GM19193 (cell line): Measurements from ENCODE around the gene CNTNAP5.

Experiments
- POLR2A ChIP-seq: IDR thresholded peaks from 4 replicates; pipeline ENCODE4 v1.6.1; 2011; ENCODE audit not compliant: insufficient read depth, insufficient read length; ENCODE audit errors: extremely low read depth

Gene CNTNAP5

DNA sequence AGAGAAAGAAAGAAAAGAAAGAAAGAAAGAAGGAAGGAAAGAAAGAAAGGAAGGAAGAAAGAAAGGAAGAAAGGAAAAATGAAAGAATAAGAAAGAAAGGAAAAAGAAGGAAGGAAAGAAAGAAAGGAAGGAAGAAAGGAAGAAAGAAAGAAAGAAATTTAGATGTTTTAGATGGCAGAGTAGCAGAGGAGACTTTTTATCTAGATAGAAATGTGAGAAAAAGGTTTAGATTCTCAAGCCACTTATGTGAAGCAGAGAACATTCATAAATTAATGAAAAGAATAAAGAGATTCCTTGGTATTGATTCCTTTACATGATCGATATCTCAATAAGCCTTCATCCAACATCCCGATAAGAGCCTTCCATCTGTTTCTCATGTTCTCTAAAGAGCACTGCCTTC is 513.5 kb downstream of the CNTNAP5 start:
- TF ChIP-seq POLR2A = no peak

DNA sequence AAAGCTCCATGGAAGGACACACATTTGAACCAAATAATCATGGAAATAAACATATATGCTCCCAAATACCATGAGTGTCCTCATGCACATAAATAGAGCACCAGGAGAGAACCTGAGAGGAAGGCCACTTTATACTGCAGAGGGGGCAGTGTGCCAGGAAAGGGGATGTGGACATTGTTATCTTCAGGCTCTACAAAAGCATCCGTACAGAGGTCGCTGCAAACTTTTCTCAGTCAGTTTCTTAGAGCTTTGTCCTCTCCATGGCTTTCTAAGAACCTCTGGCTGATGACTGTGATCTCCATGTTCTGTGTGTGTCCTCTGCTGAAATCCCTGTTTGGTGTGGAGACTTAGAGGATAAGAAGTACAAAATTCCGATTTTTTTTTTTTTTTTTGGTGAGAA is 515.7 kb downstream of the CNTNAP5 start:
- TF ChIP-seq POLR2A = no peak

DNA sequence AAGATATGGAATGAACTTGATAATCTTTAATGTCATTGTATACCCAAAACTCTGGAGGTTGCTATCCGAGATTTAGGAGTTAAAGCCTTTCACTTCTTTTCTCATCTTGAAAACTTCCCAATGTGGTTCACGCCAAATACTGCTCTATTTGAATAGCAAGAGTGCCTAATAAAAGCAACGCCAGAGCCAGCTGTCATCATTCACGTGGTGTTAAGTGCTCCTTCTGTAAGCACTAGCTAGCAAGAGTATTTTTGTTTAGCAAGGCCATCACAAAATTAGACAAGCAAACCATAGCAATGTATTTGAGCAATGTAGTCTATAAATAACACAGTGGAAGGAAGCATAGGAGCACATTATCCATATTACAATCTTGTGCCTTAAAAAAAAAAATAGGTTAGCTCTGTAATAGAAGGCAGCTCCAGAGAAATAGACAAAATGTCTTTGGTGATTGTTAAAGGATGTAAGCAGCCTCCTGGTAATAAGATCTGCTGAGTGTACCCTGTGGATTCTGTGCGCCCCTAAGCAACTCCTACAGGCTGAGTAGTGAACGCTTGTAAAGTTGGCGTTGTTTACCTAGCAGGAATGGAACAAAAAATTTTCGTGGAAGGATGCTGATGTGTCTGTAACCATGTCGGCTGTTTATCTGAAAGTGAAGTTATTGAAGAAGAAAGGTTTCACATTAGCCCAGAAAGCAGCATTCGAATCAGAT is 518.0 kb downstream of the CNTNAP5 start:
- no peak for TF ChIP-seq POLR2A

DNA sequence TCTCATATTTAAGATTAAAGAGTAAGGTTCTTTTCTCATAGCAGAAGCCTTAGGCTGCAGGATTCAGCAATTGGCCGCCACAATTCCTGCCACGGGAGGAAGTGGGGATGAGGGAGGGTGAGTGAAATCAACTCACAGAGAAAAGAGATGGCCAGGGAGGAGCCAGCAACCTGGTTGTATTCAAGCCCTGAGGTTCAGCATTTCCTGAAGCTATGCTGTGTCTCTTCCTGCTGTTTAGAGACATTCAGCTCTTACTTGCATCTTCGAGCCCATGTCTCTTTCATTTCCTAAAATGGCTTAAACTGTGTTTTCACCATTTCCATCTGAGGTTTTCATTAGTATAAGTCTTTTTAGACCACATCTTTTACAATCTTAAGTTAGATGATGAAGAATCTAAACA is 522.6 kb downstream of the CNTNAP5 start:
- no peak for TF ChIP-seq POLR2A

DNA sequence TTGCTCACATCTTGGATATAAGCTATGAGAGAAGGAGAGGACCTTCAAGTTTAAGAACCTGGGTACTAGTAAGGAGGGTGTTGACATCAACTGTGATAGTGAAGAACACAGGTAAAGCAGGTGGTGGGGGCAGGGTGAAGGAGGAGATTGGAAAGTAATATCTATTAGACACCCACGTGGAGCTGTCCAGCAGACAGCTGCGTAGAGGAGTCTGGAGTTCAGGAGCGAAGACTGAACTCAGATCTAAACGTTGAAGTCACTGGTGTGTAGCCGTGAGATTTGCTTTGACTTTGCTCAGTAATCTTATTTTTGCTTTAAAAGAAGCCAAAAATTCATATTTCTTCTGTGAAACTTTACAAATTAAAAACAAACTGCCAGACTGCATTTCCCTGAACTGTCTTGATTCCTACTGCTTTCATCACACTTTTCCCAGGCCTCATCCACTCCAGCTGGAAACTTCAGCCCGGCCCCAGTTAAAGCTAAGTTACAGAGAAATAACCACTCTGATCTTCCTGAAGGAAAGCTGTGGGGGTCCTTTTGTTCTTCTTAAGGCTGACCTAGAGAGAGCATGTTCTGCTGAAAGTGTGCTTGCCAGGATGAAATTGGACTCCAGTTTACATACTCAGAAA is 533.3 kb downstream of the CNTNAP5 start:
- no peak for TF ChIP-seq POLR2A

DNA sequence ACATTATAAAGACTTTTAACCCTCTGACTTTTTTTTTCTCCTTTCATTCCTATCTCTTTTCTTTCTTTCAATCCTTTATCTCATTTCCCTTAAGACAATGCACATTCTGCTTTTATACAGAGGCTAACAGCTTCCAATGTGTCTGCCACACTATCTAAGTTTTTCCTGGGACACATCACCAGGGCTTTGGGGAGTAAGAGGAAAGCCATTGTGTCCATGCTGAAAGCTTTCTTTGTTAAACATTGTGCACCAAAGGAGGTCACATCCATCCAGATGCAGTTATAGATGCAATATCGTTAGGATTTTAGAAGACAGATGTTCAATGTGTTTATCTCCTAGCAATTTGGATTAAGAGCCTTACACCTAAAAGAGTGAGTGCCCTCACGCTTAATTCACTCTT is 534.1 kb downstream of the CNTNAP5 start:
- TF ChIP-seq POLR2A = no peak

DNA sequence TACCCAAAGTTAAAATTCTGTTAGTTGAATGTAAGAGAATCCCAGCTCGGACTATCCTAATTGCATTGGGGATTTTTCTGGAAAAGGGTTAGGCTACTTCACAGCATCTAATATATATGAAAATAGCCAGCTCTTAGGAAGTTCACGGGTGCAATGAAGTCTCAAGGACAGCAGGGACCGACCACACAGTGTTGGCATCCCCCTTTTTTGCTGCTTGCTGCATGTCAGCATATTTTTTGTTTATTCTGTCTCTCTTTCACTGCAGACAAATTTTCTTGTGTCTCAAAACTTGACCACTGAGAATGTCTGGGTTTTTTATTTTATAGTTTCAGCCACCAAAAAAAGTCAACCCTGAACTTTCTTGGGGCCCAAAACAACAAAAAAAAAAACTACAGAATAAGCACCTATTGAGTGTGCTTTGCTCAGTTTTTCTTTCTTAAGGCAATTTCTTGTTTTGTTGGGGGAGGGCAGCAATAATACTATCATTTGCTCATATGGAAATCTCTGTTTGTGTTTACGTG is 535.6 kb downstream of the CNTNAP5 start:
- no peak for TF ChIP-seq POLR2A

DNA sequence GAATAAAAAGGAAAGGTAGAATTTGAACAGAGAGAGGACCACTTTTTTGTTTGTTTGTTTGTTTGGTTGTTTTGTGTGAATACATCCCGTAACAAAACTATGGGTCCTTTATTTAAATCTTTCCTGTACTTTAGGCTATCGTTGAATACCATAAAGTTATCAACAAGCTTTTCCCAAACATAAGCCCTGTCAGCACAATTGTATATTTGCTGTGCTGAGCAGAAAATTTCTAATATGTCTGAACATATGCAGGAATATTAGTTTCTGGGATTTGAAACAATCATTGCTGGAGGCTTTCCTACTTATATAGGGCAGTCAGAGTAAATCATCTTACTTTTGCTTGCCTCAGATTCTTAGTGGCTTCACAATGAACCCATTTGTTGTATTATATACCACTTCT is 536.4 kb downstream of the CNTNAP5 start:
- TF ChIP-seq POLR2A = no peak

DNA sequence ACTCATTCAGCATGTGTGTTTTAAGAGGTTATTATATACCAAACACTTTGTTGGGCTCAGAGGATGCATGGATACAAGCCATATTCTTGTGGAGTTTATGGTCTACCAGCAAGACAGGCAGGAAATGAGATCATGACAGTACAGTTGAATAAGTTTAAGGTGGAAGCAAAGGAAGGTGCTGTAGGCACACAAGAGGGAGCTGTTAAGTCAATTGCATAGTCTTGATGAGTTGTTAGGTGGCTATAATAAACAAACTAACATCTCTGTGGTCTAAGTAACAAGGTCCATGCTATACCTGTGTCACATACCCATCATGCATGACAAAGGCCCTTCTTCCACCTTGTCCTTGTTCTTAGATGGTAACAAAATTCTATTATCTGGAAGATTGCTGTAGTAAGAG is 538.3 kb downstream of the CNTNAP5 start:
- TF ChIP-seq POLR2A = no peak

DNA sequence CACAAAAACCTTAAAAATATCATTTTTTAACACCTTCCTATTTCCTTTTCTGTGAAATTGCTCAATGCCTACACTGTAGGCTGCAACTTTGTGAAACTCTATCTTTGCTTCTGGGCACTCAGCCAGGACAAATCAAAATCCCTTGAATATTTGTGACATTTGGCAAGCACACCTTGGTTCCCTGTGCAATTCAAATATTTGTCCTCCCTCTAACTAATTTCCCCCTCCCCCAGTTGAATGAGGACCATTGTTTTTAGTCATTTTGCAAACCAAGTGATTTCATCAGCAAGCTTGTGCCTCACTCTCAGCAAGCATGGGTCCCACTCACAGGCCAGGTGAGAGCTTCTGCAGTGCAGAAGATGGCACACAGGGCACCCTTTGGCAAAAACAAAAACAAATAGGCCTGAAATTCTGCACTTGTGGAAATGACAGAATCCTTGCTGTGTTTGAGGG is 541.5 kb downstream of the CNTNAP5 start:
- no peak for TF ChIP-seq POLR2A

DNA sequence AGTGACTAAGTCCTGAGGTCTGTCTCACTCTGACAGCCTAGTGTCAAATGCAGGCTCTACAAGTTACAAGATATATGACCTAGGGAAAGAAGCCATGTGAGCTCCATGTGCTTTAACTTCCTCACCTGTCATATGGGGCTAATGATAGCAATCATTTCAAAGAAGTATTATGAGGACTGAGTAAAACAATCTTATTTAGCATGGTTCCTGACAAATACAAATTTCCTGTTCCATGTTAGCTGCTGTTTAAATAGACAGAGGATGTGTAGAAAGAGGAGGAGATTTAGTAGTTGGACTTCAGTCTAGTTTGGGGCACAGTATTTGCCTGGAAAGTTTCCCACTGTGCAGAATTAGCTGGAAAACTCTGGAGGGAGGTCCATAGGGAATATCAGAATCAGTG is 545.8 kb downstream of the CNTNAP5 start:
- no peak for TF ChIP-seq POLR2A

DNA sequence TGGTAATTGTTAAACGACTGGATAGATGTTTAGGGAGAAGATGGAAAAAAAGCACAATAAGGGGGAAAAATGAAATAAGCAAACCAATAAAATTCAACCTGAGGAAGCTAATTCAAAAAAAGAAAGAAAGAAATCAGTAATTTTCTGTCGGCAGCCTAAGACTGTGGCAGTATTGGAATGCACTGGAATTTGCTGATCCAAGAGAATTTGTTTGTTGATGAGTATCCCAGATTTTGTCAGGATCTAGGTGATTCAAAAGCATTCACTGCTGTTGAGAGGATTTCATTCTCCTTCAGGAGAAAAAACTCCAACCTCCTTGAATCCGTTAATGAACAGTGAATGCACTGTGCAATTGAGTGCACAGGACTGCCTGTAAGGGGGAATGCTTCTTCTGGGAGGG is 546.7 kb downstream of the CNTNAP5 start:
- no peak for TF ChIP-seq POLR2A

DNA sequence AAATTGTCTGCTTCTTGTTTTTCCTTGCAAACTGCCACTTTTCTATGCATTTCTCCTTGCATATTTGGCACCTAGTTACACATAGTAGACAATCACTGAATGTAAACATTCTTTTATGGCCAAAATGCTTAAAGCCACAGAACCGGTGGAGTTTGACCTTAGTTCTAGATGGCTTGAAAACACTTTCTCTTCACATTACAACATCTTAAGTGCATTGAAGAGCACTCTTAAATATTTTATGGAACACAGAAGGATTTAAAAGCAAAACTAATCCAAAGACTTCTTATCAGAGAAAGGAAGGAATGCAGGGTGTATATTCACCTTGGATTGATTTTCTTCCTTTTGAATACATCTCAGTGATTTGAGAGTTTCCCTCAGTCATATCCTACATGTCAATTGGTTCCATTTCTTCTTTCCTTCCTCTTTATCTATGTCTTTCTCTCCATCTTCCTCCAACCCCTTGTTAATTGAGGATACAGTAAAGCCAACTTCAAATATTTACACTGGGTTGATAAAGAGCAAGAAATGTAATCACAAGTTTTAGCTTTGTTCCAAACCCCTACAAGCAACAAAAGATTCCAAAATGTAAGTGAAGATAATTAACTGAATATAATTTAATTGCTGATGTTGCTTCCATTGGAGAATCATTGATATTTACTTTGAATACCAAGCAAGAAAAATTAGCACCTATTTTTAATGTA is 548.0 kb downstream of the CNTNAP5 start:
- TF ChIP-seq POLR2A = no peak

DNA sequence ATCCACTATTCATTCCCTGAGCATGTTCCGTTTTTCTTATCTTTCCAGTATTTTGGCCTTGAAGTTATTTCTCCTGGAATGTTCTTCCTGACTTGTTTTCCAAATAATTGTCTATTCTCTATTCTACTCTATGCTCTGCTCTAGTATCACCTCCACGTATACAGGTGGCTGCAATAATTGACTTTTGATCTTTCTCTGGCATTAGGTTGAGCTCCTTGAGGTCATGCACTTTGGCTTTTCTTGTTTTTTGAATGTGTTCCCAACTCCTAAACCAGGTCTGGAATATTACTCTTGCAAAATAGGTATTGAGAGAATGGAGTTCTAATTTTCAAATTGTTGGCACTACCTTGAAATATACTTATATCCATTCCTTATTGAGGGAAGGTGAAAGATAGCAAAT is 550.4 kb downstream of the CNTNAP5 start:
- TF ChIP-seq POLR2A = no peak

DNA sequence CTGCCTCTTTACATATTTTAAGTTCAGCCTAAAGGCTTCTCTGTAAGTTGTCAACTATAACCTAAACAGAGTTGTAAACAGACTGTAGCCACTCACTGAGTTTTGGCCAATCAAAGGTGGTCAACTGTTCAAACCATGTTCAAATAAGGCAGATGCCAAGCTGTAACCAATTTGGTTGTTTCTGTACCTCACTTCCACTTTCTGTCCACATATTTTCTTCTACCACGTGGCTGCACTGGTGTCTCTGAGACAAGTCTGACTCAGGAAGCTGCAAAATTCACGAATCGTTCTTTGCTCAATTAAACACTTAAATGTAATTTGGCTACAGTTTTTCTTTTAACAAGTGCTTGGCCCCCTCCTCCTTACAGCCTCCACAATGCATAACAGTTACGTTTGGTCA is 555.2 kb downstream of the CNTNAP5 start:
- TF ChIP-seq POLR2A = no peak

DNA sequence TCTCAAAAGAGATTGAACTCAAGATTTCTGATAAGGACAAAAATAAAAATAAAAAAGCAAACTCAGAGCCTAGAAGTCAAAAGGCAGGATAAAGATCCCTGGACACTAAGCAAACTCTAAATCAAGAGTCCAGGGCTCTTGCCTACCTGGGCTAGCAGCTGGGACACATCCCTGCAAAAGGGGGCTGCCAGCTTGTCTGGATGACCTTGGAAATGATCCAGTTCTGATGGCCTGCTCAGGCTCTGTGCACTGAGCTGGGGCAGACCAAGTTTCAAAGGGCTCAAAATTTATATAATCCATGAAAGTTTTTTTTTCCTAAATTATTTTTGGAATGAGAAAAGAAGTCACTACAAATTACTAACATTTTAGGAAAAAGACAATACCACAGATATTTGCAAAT is 557.3 kb downstream of the CNTNAP5 start:
- TF ChIP-seq POLR2A = no peak
